Activated naive CD8-positive, alpha-beta T cell treated with anti-CD3 and anti-CD28 coated beads, Interleukin-2, amount 50 U/mL, for 24 hours (primary cell): Measurements from ENCODE around the gene ZNF202.

Experiments
- ATAC-seq: fragments of 150-1000 bp; cut with Tn5 transposase; one replicate; pipeline ENCODE4 v1.10.0; 2021
- DNase-seq: peaks from one replicate; pipeline ENCODE4 v3.0.0; 2021
- H3K27ac Mint-ChIP-seq: one replicate; pipeline ENCODE4 v1.8.0; 2021; ENCODE audit warnings: mild to moderate bottlenecking, mixed read lengths
- H3K27me3 Mint-ChIP-seq: one replicate; pipeline ENCODE4 v1.8.0; 2021; ENCODE audit warnings: mixed read lengths
- H3K36me3 Mint-ChIP-seq: one replicate; pipeline ENCODE4 v1.8.0; 2021; ENCODE audit warnings: low read depth, mixed read lengths
- H3K4me1 Mint-ChIP-seq: one replicate; pipeline ENCODE4 v1.8.0; 2021; ENCODE audit warnings: mixed read lengths
- H3K4me3 Mint-ChIP-seq: one replicate; pipeline ENCODE4 v1.8.0; 2021; ENCODE audit warnings: mild to moderate bottlenecking, moderate library complexity, mixed read lengths
- H3K9me3 Mint-ChIP-seq: one replicate; pipeline ENCODE4 v1.8.0; 2021; ENCODE audit warnings: mixed read lengths

Gene ZNF202

DNA sequence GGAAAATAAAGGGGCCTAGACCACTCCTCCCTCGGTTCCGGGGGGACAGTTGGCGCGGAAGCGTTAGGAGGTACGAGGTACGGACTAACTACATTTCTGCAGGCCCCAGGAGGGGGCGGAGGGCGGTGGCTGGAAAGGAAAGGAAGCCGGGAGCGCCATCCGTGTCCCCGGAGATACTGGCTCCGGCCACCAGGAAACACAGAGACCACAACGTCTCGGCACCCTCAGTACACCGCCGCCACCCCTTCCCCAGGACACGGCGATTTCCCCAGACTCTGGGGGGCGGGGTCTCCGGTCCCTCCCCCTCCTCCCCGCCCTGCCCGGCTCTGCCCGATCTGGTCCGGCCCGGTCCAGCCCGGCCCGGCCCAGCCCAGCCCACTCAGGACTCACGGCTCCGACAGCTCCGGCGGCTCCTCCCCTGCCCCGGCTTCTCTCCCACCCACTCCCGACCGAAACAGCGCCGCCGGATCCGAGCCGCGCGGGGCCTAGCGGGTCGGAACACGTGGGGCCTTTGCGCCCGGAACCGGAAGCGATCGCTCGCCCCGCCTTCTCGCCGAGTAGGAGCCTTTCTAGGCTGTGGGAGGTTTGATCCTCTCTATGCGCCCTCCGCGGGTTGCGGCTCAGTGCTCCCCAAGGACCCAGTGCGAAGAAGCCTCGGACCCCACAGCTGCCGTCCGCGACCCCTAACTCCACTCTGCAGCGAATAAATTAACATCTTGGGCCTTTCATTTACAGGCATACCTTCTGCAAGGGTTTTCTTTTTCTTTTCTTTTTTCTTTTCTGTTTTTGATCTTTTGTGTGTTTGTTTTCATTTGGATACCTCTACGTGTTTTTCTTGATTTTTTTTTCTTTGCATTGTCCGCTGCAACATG lies at the start of gene ZNF202:
Gene ZNF202, minus strand, starts transcription at position 502 of the 872 bp plus-strand sequence. CDS start 10,772 bp downstream, outside the sequence.
- H3K27ac Mint-ChIP-seq = peak within 1 kb of the TSS; percentile 86
- peaks cover 26% of the 10 kb centered on the region for H3K36me3 Mint-ChIP-seq
- DNase-seq (peak; percentile 90), ATAC-seq (peak; percentile 98)
- H3K9me3 Mint-ChIP-seq = no peaks in the 10 kb centered on the region
- peaks cover 4% of the 10 kb centered on the region for H3K27me3 Mint-ChIP-seq
- H3K4me3 Mint-ChIP-seq = peak within 1 kb of the TSS; percentile 88
- H3K4me1 Mint-ChIP-seq = peaks cover 31% of the 10 kb centered on the region

DNA sequence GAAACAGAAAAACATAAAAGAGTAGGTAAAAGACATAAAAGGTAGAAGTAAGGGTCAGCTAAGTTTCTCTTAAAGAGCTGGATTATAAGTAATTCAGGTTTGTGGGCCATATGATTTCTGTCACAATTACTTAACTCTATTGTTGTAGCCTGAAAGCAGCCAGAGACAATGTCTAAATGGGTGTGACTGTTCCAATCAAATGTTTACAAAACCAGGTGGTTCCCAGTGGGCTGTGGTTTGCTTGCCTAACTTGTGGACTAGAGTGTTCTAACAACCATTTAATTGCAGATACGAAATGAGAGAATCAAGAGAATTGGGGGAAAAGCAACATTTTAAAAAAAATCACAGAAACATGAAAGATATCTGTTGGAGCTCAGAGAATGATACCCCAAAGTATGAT lies 42.1 kb upstream of the ZNF202 start:
- Mint-ChIP-seq H3K27ac (no peak overlapping the region), H3K4me1 (no peaks in the 10 kb centered on the region), H3K36me3 (no peaks in the 10 kb centered on the region), H3K27me3 (peaks cover 14% of the 10 kb centered on the region), H3K9me3 (no peaks in the 10 kb centered on the region), H3K4me3 (no peak overlapping the region)
- no peak for ATAC-seq
- no peak for DNase-seq

DNA sequence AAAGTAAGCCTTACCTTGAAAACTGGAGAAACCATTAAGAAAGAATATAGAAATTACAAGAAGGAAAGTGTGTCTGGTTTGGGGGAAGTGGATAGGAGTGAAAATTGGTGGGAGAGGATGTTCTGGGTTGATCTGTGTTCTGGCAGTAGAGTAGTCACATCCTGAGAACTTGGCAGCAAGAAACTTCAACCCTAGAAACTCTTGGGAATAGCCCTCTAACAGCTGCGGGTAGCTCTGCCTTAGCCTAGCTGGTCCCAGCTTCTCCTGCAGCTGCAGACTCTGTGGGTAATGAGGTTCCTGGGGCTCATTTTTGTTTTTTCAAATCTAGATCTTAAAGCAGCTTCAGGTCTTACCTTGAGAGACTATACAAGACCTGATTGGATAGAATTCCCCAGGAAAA lies 37.1 kb upstream of the ZNF202 start:
- H3K36me3 Mint-ChIP-seq = no peaks in the 10 kb centered on the region
- H3K27me3 Mint-ChIP-seq = peaks cover 10% of the 10 kb centered on the region
- no peak overlapping the region for H3K4me3 Mint-ChIP-seq
- no peak for ATAC-seq
- no peak for DNase-seq
- H3K4me1 Mint-ChIP-seq = no peaks in the 10 kb centered on the region
- no peaks in the 10 kb centered on the region for H3K9me3 Mint-ChIP-seq
- H3K27ac Mint-ChIP-seq = no peak overlapping the region

DNA sequence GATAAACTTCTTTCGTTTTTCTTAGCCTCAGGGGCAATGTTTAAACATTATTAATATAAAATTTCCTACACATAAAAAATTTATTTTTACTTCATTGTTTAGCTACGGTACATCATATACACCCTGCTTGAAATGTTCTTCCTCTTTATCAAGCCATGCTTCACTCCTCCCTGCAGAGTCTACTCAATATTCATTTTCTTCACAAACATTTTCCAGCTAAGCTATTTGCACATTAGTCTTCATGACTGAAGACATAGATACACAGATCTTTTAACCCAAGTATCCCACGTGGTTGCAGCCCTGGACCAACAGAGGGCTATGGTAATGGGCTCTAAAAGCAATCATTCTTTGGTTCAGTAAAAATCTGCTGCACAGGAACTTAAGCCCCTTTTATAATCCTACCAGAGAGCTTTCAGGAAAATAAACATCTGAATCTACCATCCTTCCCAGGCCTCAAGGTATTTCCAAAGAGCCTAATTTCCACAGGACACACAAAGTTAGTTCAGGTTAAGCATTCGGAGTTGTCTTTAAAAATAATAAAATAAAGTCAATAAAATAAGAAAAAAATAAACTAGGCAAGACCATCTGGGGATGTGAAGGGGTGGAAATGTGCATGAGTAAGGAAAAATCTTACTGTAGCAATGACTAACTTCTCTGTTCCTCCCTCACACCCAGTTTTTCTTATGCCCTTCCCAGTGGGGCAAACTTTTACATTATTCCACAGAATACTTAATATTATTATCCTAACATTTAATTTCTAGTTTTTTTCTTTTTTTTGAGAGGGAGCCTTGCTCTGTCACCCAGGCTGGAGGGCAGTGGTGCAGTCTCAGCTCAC lies 34.5 kb upstream of the ZNF202 start:
- H3K27me3 Mint-ChIP-seq = peaks cover 5% of the 10 kb centered on the region
- DNase-seq (no peak), ATAC-seq (no peak)
- no peak overlapping the region for H3K27ac Mint-ChIP-seq
- H3K4me3 Mint-ChIP-seq = no peak overlapping the region
- H3K36me3 Mint-ChIP-seq = no peaks in the 10 kb centered on the region
- no peaks in the 10 kb centered on the region for H3K9me3 Mint-ChIP-seq
- no peaks in the 10 kb centered on the region for H3K4me1 Mint-ChIP-seq

DNA sequence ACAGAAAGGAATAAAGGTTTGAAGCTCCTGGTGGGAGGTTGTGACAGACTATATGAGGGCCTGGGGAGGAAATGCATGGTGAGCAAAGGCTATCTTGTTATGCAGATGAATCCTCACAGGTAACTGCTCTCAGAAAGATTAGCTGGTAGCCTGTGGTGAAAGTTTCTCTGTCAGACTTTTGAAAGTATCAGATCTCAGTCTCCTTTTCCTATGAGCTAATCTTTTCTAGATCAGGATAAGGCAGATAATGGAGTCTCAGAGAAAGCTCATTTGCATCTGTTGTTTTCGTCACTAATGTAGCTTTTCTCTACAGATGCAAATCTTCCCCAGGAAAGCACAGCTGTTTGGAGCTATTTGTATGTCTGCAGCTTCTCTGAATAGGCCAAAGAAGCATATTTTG lies 33.8 kb upstream of the ZNF202 start:
- peaks cover 5% of the 10 kb centered on the region for H3K27me3 Mint-ChIP-seq
- no peak overlapping the region for H3K27ac Mint-ChIP-seq
- no peaks in the 10 kb centered on the region for H3K36me3 Mint-ChIP-seq
- no peaks in the 10 kb centered on the region for H3K9me3 Mint-ChIP-seq
- H3K4me1 Mint-ChIP-seq = no peaks in the 10 kb centered on the region
- ATAC-seq = no peak
- no peak overlapping the region for H3K4me3 Mint-ChIP-seq
- no peak for DNase-seq

DNA sequence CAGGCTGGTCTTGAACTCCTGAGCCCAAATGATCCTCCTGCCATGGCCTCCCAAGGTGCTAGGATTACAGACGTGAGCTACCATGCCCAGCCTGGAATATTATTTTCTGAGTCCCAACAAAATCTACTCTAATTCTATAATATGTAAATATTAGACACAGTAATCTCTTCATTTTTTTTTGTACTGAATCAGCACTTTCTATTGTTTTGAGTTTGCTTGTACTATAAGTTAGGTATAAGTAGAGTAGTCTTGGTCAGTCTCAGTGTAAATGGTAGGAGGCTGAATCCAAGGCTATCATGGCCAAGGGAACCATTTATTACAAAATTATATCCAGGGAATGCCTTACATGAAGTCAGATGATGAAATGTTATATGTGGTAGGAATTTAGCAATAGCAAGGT lies 32.5 kb upstream of the ZNF202 start:
- H3K4me1 Mint-ChIP-seq = no peaks in the 10 kb centered on the region
- no peak for DNase-seq
- no peaks in the 10 kb centered on the region for H3K9me3 Mint-ChIP-seq
- no peak overlapping the region for H3K4me3 Mint-ChIP-seq
- H3K36me3 Mint-ChIP-seq = no peaks in the 10 kb centered on the region
- ATAC-seq = no peak
- peaks cover under 1% of the 10 kb centered on the region for H3K27me3 Mint-ChIP-seq
- no peak overlapping the region for H3K27ac Mint-ChIP-seq

DNA sequence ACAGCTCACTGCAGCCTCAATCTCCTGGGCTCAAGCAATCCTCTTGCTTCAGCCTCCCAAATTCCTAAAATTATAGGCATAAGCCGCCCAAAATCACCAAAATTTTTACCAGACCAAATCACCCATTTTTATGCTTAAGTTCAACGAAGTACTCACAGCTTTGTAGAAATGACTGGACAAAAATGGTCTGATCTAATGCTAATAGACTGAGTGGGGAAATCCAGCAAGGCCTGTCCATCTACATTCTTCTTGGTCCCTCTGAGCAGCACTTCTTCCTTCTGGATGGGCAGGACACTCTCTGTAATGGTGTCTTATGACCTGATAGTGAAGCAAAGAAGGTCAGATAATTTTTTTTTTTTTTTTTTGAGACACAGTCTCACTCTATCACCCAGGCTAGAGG lies 31.6 kb upstream of the ZNF202 start:
- Mint-ChIP-seq H3K4me1 (no peaks in the 10 kb centered on the region), H3K27me3 (no peaks in the 10 kb centered on the region), H3K27ac (no peak overlapping the region), H3K36me3 (no peaks in the 10 kb centered on the region), H3K4me3 (no peak overlapping the region), H3K9me3 (no peaks in the 10 kb centered on the region)
- DNase-seq (no peak), ATAC-seq (no peak)

DNA sequence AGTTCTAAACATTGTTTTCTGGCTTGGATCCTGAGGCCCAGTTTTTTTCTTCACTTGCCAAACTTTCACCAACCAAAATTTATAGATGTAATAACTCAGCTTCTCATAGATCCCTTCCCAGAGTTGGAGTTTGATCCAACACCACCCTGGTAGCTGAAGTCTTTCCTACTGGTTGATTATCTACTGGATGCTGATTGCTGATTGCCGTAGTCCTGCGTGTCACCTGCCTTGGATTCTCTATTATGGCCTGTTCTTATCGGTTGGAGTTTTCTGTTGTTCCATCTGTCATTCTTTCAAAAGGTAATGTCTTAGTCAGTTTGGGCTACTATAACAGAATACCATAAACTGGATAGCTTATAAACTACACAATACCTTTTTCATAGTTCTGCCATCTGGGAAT lies 30.2 kb upstream of the ZNF202 start:
- H3K4me3 Mint-ChIP-seq = no peak overlapping the region

DNA sequence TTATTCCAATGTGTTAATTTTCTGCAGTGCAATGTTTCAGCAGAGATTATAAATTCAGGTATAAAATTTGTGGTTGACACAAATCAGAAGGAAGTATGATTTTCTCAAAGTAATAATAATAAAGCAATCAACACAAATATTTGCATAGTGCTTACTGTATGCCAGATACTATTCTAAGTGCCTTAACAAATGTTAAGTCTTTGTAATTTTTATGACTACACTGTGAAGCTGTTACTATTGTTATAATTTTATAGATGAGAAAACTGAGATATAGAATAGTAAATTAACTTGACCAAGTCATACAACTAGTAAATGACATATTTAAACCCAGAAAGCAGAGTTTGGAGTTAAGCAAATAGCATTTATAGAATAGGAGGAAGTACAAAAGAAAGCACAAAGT lies 29.3 kb upstream of the ZNF202 start:
- Mint-ChIP-seq H3K4me3 (no peak overlapping the region), H3K36me3 (no peaks in the 10 kb centered on the region), H3K4me1 (no peaks in the 10 kb centered on the region), H3K27me3 (peaks cover 5% of the 10 kb centered on the region), H3K27ac (no peak overlapping the region), H3K9me3 (no peaks in the 10 kb centered on the region)
- DNase-seq (no peak), ATAC-seq (no peak)

More for the DNA sequence above, 30.2 kb upstream of the ZNF202 start:
- DNase-seq (no peak), ATAC-seq (no peak)
- Mint-ChIP-seq H3K27me3 (peaks cover 3% of the 10 kb centered on the region), H3K9me3 (no peaks in the 10 kb centered on the region), H3K27ac (no peak overlapping the region), H3K4me1 (no peaks in the 10 kb centered on the region), H3K36me3 (no peaks in the 10 kb centered on the region)

DNA sequence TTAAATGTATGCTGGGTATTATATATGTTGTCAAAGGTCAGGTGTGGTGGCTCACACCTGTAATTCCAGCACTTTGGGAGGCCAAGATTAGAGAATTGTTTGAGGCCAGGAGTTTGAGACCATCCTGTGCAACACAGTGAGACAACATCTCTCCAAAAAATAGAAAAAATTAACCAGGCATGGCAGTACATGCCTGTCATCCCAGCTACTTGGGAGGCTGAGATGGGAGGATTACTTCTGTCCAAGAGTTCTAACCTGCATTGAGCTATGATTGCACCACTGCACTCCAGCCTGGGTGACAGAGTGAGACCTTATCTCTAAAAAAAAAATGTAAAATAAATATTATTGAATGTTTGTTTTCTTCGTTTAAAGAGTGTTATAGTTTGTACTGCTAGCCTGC lies 24.1 kb upstream of the ZNF202 start:
- Mint-ChIP-seq H3K27me3 (peaks cover 7% of the 10 kb centered on the region), H3K27ac (no peak overlapping the region)

DNA sequence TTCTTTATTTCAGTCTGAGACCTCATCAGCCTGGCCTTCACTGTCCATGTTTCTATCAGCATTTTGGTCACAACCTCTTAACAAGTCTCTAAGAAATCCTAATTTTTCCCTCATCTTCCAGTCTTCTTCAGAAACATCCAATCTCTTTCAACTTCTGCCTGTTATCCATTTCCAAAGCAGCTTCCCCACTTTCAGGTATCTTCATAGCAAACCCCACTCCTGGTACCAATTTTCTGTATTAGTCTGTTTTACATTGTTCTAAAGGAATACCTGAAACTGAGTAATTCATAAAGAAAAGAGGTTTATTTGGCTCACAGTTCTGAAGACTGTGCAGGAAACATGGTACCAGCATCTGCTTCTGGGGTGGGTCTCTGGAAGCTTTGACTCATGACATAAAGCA lies 21.0 kb upstream of the ZNF202 start:
- peaks cover 18% of the 10 kb centered on the region for H3K9me3 Mint-ChIP-seq
- ATAC-seq = no peak

More for the DNA sequence above, 24.1 kb upstream of the ZNF202 start:
- Mint-ChIP-seq H3K36me3 (peaks cover 6% of the 10 kb centered on the region), H3K4me1 (no peaks in the 10 kb centered on the region), H3K4me3 (no peak overlapping the region), H3K9me3 (peaks cover 18% of the 10 kb centered on the region)
- ATAC-seq = no peak
- no peak for DNase-seq

DNA sequence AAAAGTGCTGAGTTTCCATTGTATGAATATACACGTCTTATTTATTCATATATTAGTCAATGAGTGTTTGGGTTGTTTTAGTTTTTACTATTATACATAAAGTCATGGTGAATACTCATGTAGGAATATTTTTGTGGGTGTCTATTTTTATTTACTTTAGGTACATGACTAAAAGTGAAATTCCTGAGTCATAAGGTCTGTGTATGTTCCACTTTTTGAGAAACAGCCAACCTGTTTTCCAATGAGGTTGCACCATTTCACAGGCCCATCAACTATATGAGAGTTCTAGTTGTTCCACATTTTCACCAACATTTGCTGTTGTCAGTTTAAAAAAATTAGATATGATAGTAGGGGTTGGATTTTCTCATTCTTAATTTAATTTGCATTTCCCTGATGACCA lies 19.4 kb upstream of the ZNF202 start:
- Mint-ChIP-seq H3K36me3 (peaks cover 6% of the 10 kb centered on the region), H3K4me3 (no peak overlapping the region), H3K27me3 (peaks cover 8% of the 10 kb centered on the region), H3K27ac (no peak overlapping the region), H3K4me1 (no peaks in the 10 kb centered on the region), H3K9me3 (peaks cover 18% of the 10 kb centered on the region)
- ATAC-seq (no peak), DNase-seq (no peak)

More for the DNA sequence above, 21.0 kb upstream of the ZNF202 start:
- no peak for DNase-seq
- H3K36me3 Mint-ChIP-seq = peaks cover 6% of the 10 kb centered on the region
- peaks cover 10% of the 10 kb centered on the region for H3K27me3 Mint-ChIP-seq
- H3K4me1 Mint-ChIP-seq = no peaks in the 10 kb centered on the region
- H3K27ac Mint-ChIP-seq = no peak overlapping the region
- no peak overlapping the region for H3K4me3 Mint-ChIP-seq

DNA sequence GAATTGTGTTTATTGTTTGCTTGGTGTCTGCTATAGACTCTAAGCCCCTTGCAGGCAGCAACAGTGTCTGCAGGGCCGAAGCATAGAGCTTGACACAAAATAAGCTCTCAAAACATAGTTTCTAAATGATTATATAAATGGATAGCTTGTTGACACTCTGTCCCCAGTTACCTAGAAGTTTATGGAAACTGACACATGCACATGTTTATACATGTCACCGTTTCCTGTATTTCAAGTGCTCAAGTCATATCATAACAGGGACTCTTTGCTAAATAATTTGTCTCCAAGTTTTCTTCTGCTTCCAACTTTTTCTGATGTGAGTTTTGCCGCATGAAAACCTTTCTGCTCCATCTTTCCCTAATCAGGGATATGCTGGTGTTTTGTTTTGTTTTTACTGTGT lies 16.5 kb upstream of the ZNF202 start:
- Mint-ChIP-seq H3K27ac (no peak overlapping the region), H3K9me3 (peaks cover 12% of the 10 kb centered on the region), H3K4me1 (no peaks in the 10 kb centered on the region), H3K36me3 (peaks cover 6% of the 10 kb centered on the region), H3K27me3 (peaks cover 13% of the 10 kb centered on the region), H3K4me3 (no peak overlapping the region)
- DNase-seq = no peak
- ATAC-seq = no peak

DNA sequence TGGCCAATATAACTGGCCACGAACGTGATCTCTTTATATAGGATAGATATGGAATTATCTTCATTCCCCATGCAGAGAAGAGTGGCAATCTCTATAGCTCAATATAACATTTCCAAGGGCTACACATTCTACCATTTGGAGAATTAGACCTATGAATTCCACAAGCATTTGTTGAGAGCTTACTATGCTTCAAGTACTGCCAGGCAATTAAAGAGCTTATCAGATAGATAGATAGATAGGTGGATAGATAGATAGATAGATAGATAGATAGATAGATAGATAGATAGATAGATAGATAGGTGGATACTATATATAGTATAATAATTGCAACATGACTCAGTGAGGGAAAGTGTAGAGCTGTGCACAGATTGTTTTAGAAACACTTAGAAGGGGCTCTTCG lies 14.4 kb upstream of the ZNF202 start:
- Mint-ChIP-seq H3K36me3 (no peaks in the 10 kb centered on the region), H3K4me3 (no peak overlapping the region), H3K4me1 (no peaks in the 10 kb centered on the region), H3K27ac (no peak overlapping the region), H3K27me3 (peaks cover 19% of the 10 kb centered on the region), H3K9me3 (no peaks in the 10 kb centered on the region)
- no peak for DNase-seq
- ATAC-seq = no peak

DNA sequence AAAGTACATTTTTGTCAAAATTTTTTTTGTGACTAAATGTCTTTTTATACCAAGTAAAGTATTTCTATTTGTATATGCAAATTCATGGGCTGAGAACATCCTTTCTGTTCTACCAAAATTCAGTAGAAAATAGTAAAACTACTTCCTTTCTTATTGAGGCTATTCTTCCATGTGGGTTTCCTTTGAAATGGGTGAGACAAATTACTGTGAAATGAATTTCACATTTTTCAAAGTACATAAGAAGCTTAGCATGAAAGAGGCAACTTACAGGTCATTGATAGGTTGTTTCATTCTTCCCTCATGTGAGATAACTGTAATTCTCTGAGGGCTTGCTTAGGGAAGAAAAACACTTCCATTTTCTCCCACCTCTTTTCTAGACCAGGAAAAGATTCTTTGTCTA lies 13.9 kb upstream of the ZNF202 start:
- Mint-ChIP-seq H3K4me3 (no peak overlapping the region), H3K4me1 (no peaks in the 10 kb centered on the region), H3K27me3 (peaks cover 20% of the 10 kb centered on the region), H3K9me3 (no peaks in the 10 kb centered on the region), H3K27ac (no peak overlapping the region), H3K36me3 (no peaks in the 10 kb centered on the region)
- no peak for DNase-seq
- no peak for ATAC-seq
